GM23248 (cell line): Measurements from ENCODE around the gene GMPPA.

ENCODE experiments used
- EZH2 ChIP-seq: fragments of 200-600 bp; sonication (generic); IDR thresholded peaks from 2 replicates; pipeline ENCODE4 v1.6.1; 2018; ENCODE audit warnings: antibody characterized with exemption, mild to moderate bottlenecking; ENCODE audit not compliant: insufficient read depth, poor library complexity, severe bottlenecking
- EZH2phosphoT487 ChIP-seq: fragments of 200-600 bp; sonication (generic); IDR thresholded peaks from 2 replicates; pipeline ENCODE4 v1.6.1; 2018; ENCODE audit warnings: antibody characterized with exemption, moderate library complexity, mild to moderate bottlenecking, low read depth; ENCODE audit not compliant: insufficient read depth

GRCh38 chr2:219489315-219489714, 9.4 kb upstream of the GMPPA start:
- TF ChIP-seq EZH2phosphoT487 (no peak), EZH2 (no peak)
